DMS153 (cell line): ENCODE data around the gene CKB.
"Not testable (repeated sequence)": the region's sequence is repeated elsewhere in the genome, so short reads cannot be mapped to it uniquely, and the experiment has no call there.

Source experiments
- DNase-seq: peaks from one replicate; lab custom pipeline; 2025; lab: John Stamatoyannopoulos, UW

CKB gene

DNA sequence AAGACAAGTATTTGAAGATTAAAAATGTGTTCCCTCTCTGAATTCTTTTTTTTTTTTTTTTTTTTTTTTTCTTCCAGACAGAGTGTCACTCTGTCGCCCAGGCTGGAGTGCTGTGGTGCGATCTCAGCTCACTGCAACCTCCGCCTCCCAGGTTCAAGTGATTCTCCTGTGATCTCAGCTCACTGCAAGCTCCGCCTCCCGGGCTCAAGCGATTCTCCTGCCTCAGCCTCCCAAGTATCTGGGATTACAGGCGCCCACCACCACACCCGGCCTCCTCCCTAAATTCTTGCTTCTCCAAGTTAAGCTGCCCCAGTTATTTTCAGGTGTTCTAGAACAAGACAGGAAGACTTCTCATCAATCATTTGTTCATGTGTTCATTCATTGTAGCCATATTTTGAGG lies 10.4 kb downstream of the CKB start:
- not testable (repeated sequence) for DNase-seq

GRCh38 chr14:103510724-103511693 lies 11.6 kb downstream of the CKB start:
- no peak for DNase-seq

- no peak for DNase-seq
These were observed 12.5 kb downstream of the CKB start for GRCh38 chr14:103509864-103510723.

GRCh38 chr14:103508521-103509329 lies 13.9 kb downstream of the CKB start:
- no peak for DNase-seq

- no peak for DNase-seq
These were observed 14.9 kb downstream of the CKB start for GRCh38 chr14:103507751-103508150.

GRCh38 chr14:103504991-103505565 lies 17.6 kb downstream of the CKB start:
- no peak for DNase-seq

DNA sequence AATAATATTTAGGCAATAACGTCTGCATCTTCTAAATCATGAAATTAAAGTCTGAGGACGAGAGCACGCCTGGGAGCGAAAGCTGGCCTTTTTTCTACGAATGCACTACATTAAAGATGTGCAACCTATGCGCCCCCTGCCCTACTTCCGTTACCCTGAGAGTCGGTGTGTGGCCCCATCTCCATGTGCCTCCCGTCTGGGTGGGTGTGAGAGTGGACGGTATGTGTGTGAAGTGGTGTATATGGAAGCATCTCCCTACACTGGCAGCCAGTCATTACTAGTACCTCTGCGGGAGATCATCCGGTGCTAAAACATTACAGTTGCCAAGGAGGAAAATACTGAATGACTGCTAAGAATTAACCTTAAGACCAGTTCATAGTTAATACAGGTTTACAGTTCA lies 19.3 kb downstream of the CKB start:
- no peak for DNase-seq

DNA sequence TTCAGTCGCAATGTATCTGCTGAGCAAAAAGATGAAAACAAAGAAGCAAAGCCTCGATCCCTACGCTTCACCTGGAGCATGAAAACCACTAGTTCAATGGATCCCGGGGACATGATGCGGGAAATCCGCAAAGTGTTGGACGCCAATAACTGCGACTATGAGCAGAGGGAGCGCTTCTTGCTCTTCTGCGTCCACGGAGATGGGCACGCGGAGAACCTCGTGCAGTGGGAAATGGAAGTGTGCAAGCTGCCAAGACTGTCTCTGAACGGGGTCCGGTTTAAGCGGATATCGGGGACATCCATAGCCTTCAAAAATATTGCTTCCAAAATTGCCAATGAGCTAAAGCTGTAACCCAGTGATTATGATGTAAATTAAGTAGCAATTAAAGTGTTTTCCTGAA lies 19.8 kb downstream of the CKB start:
- DNase-seq = no peak

DNA sequence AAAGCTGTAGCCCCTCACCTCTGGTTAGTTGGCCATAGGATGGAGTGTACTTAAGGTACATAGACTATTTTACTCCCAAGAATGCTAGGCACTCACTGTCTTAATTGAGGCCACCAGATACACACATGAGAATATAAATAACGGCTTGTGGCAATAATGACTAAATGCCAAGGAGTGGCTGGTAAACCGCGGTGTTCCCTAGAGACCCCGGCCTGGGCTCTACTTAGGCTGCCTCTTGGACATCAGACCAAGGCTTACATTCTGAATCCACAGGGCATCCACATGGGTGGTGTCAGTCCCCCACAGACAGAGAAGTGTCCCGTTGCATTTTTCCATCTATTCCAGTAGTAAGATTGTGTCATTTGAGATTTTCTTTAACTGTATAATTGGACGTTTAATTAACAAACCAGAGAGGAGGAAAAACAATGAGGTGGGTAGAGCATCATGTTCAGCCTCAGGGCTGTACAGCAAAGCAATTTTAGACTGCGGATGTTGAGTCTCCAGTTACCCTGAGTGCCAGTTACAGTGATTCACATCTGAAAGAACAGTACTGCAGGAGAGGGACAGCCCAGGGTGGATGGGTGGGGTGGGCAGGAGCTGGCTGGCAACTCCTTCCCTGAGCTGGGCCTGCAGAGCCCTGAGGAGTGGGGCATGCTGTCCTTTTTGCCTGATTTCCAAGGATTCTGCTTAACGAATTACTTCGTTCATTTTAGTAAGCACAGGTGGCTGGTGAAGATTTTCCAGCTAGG lies 20.5 kb downstream of the CKB start:
- DNase-seq = no peak

- no peak for DNase-seq
These were observed 21.4 kb downstream of the CKB start for GRCh38 chr14:103501041-103501870.

GRCh38 chr14:103500148-103500990 lies 22.3 kb downstream of the CKB start:
- DNase-seq = no peak

- DNase-seq = no peak
These were observed 22.9 kb downstream of the CKB start for GRCh38 chr14:103499709-103500108.

DNA sequence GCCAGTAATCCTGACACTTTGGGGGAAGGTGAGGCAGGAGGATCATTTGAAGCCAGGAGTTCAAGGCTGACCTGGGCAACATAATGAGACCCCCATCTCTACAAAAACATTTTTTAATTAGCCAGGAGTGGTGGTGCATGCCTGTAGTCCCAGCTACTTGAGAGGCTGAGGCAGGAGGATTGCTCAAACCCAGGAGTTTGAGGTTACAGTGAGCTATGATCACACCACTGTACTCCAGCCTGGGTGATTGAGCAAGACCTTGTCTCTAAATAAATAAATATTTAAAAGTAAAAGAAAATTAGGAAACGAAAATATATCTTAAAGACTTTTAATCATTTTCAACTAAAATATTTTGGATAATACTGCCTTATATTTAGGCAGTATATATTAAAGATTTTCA lies 25.9 kb downstream of the CKB start:
- DNase-seq = no peak

DNA sequence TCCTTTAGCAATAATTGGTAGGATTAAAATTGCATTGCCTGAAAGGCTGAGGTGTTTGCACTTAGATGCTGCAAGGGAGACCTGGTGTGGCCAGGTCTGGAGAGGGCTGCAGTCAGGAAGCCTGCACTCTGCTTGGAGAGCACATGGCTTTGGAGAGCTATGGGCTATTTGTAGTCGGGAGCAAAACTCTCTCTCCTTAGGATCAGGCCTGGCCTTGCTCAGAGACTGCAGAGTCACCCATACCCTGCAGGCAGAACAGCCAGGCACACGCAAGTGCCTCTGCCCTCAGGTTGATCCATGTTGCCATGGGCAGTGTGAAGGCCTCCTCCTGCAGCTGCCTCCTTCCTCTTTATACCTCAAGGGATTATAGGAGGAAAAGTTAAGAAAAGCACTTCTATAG lies 26.8 kb downstream of the CKB start:
- no peak for DNase-seq

DNA sequence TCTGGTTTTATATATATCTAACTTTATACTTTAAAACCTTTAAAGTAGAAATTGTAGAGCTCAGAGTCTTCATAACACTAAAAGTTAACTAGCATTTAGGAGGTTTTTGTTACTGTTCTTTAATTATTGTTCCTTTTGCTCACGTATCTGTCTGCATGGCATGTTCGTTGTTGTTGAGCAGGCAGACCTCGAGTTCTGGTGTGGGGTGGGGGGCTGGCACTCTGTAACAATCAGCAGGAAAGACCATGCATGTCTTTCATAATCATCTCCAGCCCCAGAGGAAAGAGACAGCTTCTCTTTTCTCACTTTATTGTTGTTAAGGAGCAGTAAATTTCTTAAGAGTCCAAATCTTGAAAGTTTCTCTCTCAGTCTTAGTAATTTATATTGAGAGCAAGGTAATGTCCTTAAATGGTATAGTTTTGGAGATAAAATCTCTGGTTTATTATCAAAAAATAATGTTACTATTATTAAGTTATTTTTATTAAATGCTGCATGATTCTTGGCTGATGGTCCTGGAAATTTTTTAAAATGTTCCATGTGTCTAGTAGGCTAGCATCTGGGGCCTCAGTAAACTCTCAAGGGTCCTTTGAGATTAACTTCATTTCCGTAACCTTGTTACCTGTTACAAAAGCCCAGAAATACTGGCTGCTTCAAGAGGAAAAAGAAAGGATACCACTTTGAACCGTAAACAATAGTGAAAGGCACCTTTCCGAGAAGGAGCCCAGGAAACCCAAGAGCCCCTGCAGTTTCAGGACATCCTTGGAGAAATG lies 30.3 kb downstream of the CKB start:
- DNase-seq = no peak

DNA sequence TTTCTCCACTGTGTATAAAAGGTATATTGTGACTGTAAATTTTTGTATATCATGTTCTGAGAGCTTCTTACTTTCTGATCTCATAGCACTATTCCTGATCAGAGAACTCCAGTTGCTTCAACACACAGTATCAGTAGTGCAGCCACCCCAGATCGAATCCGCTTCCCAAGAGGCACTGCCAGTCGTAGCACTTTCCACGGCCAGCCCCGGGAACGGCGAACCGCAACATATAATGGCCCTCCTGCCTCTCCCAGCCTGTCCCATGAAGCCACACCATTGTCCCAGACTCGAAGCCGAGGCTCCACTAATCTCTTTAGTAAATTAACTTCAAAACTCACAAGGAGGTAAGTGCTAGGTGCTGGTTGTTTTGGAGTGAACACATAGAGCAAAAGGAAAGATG lies 30.9 kb downstream of the CKB start:
- DNase-seq = no peak

GRCh38 chr14:103489621-103490020 lies 33.0 kb downstream of the CKB start:
- DNase-seq = no peak

DNA sequence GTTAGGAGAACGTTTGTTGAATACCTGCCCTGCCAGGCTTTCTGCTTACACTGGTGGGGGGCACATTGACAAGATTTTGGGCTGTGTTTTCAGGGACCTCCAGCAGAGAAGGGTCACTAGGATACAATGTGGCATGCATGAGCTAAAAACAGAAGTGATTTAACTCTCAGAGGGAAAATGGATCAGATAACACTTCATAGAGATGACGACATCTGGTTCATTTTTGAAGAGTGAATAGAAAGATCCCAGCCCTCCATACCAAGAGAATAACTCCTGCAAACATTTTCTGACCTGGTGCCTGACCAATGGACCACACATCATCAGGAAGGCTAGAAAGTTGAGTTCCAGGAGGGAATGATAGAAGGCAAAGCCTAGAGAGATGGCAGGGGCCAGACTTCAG lies 33.7 kb downstream of the CKB start:
- no peak for DNase-seq
